GM12865 (cell line): ENCODE measurements around the gene E2F6.

ENCODE experiments used
- DNase-seq: peaks from one replicate; pipeline ENCODE4 v3.0.0; 2010; ENCODE audit warnings: low read depth
- H3K4me3 ChIP-seq: 2 replicates; pipeline ENCODE4 v1.5.1; 2011; ENCODE audit warnings: mild to moderate bottlenecking, low read depth, low read length, control low read depth
- TF ChIP-seq, protein P1 (sequence below): IDR thresholded peaks from 2 replicates; pipeline ENCODE4 v1.5.1; 2011; ENCODE audit warnings: low read length, control low read depth, low read depth, inconsistent platforms; ENCODE audit not compliant: insufficient read depth; ENCODE audit errors: missing control alignments

Gene E2F6

DNA sequence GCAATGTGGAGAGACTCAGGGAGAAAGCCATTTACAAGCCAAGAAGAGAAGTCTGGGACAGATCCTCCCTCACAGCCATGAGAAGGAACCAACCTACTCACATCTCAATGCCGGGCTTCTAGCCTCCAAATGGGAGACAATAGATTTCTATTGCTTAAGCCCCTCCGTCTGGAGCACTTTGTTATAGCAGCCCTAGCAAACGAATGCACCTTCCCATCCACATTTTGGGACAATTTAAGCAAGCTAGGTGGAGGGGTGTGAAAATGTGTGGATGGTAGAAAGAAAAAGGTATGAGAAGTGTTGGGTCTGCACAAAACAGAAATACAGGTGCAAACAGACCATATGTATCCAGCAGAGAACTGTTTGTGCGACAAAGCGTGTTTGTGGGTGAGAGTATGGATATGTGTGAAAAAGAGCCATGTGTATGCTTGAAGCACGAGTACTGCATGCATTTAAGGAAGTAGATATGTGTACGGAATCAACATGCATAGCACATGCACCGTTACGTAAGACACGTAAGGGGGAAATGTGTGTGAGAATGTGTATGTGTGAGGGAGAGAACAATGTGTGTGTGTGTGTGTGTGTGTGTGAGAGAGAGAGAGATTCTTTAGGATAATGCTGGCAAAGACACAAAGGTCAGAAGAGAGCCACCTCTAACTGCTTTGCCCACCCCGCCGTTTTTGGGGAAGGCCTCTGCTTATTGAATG, 13.1 kb upstream of the E2F6 start:
- no peak for DNase-seq
- H3K4me3 ChIP-seq: no peak overlapping the region
- TF ChIP-seq, protein P1, sequence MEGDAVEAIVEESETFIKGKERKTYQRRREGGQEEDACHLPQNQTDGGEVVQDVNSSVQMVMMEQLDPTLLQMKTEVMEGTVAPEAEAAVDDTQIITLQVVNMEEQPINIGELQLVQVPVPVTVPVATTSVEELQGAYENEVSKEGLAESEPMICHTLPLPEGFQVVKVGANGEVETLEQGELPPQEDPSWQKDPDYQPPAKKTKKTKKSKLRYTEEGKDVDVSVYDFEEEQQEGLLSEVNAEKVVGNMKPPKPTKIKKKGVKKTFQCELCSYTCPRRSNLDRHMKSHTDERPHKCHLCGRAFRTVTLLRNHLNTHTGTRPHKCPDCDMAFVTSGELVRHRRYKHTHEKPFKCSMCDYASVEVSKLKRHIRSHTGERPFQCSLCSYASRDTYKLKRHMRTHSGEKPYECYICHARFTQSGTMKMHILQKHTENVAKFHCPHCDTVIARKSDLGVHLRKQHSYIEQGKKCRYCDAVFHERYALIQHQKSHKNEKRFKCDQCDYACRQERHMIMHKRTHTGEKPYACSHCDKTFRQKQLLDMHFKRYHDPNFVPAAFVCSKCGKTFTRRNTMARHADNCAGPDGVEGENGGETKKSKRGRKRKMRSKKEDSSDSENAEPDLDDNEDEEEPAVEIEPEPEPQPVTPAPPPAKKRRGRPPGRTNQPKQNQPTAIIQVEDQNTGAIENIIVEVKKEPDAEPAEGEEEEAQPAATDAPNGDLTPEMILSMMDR: no peak

DNA sequence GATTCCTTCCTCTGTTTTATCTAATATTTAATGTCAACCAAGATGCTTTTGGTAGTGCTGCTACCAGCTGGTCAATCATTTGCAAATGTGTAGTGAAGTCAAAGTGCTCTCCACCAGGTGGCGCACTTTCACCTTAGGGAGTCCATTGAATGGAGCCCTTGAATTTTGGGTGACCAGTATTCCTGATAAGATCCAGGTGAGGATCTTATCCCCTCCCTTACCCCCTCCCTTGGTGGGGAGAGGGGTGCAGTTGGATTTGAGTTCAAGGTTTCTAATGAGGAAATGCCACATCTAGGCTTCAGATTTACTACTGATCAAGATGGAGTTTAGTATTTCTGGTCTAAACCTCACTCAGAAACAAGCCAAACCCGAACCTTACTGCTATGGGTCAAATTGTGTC, 12.0 kb upstream of the E2F6 start:
- H3K4me3 ChIP-seq: no peak overlapping the region
- TF ChIP-seq, protein P1: peak; percentile 75
- peak; percentile 91 for DNase-seq

DNA sequence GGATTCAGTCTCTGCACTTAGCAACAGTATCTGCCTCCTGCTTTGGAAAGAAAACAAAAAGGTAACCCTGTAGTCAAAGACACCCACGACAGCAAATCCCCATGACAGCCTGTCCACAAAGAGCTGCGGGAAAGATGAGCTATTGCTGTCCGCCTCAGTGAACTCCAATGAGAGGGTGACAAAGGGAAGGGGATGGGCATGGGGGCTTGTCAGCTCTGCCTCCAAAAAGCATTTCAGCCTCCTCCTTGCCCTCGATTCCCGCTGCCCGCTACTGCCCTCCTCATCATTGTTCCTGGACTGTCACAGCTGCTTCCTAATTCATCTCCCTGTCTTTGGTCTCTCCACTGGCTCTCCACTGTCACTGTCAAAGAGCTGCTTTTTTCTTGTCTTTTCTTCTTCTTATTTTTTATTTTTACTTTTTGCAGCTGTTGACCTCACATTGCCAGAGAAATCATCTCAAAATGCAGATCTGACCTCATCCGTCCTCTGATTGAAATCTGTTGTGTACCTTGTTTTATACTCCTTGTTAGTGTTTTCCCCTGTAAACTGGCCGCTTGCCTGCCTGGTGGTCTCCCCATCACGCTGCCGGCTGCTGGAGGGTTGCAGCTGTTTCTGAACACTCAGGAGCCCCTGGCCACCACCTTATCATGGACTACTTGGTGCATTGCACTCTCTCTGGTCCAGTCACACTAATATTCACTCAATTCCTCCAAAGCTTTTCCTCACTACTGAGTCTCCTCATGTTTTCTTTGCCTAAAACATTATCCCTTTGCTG, 7.9 kb upstream of the E2F6 start:
- TF ChIP-seq, protein P1: no peak
- no peak for DNase-seq

DNA sequence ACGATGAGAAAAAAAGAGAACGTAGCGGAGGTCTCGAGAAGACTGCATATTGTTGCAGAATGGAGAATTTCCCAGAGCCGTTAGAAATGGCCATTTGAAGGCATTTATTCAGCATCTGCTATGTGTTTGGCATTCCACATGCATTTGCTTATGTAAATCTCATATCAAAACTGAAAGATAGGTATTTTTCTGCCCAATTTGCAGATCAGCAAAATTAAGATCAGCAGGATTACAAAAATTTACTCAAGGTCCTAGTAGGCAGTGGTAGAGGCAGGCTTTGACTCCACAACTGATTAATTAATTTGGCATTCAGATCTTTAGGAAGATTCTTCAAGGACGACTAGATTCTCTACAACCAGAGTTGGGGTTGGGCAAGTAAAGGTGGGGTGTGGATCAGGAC, 1.8 kb upstream of the E2F6 start:
- TF ChIP-seq, protein P1: no peak
- H3K4me3 ChIP-seq: no peak overlapping the region
- no peak for DNase-seq

More for the DNA sequence above, 7.9 kb upstream of the E2F6 start:
- H3K4me3 ChIP-seq: no peak overlapping the region

DNA sequence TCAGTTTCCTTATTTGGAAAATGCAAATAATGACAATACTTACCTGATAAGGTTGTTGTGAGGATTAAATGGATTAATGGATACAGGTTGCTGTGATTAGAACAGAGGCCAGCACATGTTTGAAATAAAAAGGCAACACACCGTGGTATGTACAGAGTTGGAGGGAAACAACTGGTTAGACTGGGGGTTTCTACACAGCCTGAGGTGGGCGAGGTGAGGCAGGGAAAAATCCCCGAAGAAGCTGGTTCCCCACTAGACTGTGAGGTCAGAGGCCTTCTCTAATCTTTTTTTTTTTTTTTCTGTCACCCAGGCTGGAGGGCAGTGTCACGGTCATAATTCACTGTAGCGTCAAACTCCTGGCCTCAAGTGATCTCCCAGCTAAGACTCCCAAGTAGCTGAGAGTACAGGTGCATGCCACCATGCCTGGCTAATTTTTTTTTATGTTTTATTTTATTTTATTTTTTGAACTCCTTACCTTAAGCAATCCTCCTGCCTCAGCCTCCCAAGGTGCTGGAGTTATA, 1.2 kb upstream of the E2F6 start:
- TF ChIP-seq, protein P1: no peak
- H3K4me3 ChIP-seq: peak overlapping the region; percentile 93; the same call in 1 of the 2 replicates
- DNase-seq: peak; percentile 26

DNA sequence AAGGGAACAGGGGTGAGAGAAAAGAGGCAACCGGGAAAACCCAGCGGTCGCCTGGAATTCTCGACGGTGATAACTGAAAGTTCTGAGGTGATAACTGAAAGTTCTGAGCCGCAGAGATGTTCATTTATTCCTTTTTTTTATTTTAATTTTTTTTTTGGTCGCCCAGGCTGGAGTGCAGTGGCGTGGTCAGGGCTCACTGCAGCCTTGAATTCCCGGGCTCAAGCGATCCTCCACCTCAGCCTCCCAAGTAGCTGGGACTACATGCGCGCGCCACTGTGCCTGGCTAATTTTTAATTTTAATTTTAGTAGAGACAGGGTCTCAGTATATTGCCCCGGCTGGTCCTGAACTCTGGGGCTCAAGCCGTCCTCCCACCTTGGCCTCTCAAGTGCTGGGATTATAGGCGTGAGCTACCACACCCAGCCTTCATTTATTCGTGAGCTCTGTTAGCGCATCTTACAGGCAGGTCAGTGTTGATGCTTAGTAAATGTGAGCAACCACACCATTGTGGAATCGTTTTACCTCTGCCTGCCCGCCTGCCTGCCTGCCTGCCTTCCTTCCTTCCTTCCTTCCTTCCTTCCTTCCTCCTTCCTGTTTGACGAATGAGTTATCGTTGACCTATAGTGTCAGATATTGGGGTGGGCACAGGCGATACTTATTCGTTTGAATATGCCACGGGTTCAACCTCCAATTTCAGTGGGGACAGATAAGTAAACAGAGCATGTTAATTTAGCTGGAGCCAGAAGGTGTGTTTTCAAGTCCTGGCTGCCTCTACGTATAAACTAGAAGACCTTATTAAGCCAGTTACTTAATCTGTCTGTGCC, 557 bp upstream of the E2F6 start:
- peak overlapping the region; percentile 93 for H3K4me3 ChIP-seq
- TF ChIP-seq, protein P1: no peak
- DNase-seq: peak; percentile 46
